DOHH2 (cell line): ENCODE data around the gene EPB41L1.

Source experiments
- H3F3A ChIP-seq: fragments of 200-600 bp; sonication (generic), shearing (Covaris generic); 2 replicates; pipeline ENCODE4 v1.6.0; 2016; ENCODE audit warnings: antibody characterized with exemption, mild to moderate bottlenecking; ENCODE audit not compliant: control insufficient read depth, insufficient read depth
- H3K27ac ChIP-seq: fragments of 200-600 bp; sonication (generic); 2 replicates; pipeline ENCODE4 v1.5.1; 2014; ENCODE audit warnings: low read depth, mild to moderate bottlenecking, low read length, moderate library complexity
- H3K27me3 ChIP-seq: fragments of 200-600 bp; sonication (generic); 2 replicates; pipeline ENCODE4 v1.6.1; 2014; ENCODE audit warnings: mild to moderate bottlenecking, low read length, mixed read lengths; ENCODE audit not compliant: control insufficient read depth
- H3K36me3 ChIP-seq: fragments of 200-600 bp; sonication (generic); 2 replicates; pipeline ENCODE4 v1.6.1; 2014; ENCODE audit warnings: mild to moderate bottlenecking, low read length, moderate library complexity, mixed read lengths; ENCODE audit not compliant: control insufficient read depth
- H3K4me1 ChIP-seq: fragments of 200-600 bp; sonication (generic); 2 replicates; pipeline ENCODE4 v1.6.1; 2014; ENCODE audit warnings: mild to moderate bottlenecking, low read length, mixed read lengths; ENCODE audit not compliant: control insufficient read depth
- H3K4me2 ChIP-seq: fragments of 200-600 bp; sonication (generic); 2 replicates; pipeline ENCODE4 v1.6.0; 2014; ENCODE audit warnings: mild to moderate bottlenecking, low read length, moderate library complexity
- H3K4me3 ChIP-seq: fragments of 200-600 bp; sonication (generic); 2 replicates; pipeline ENCODE4 v1.5.1; 2014; ENCODE audit warnings: mild to moderate bottlenecking, low read length, mixed read lengths
- H3K79me2 ChIP-seq: fragments of 200-600 bp; sonication (generic); 2 replicates; pipeline ENCODE4 v1.6.1; 2014; ENCODE audit warnings: mild to moderate bottlenecking, low read length, mixed read lengths; ENCODE audit not compliant: control insufficient read depth
- H3K9me2 ChIP-seq: fragments of 200-600 bp; sonication (generic); replicated peaks from 2 replicates; pipeline ENCODE4 v1.6.1; 2014; ENCODE audit warnings: mild to moderate bottlenecking, low read length, mixed read lengths; ENCODE audit not compliant: control insufficient read depth
- H3K9me3 ChIP-seq: fragments of 200-600 bp; sonication (generic); 2 replicates; pipeline ENCODE4 v1.6.1; 2014; ENCODE audit warnings: antibody characterized with exemption, low read length, mixed read lengths; ENCODE audit not compliant: control insufficient read depth, insufficient read depth
- H4K20me1 ChIP-seq: fragments of 200-600 bp; sonication (generic); 2 replicates; pipeline ENCODE4 v1.6.0; 2014; ENCODE audit warnings: low read depth, mild to moderate bottlenecking, antibody characterized with exemption, low read length, moderate library complexity; ENCODE audit not compliant: control insufficient read depth, insufficient read depth
- EZH2phosphoT487 ChIP-seq: fragments of 200-600 bp; sonication (generic); IDR thresholded peaks from 2 replicates; pipeline ENCODE4 v1.6.1; 2017; ENCODE audit warnings: borderline replicate concordance, mild to moderate bottlenecking, antibody characterized with exemption, low read length, moderate library complexity, mixed read lengths
- TF ChIP-seq, protein P1 (sequence below): fragments of 200-600 bp; sonication (generic); IDR thresholded peaks from one replicate; pipeline ENCODE4 v1.5.1; 2014; ENCODE audit warnings: antibody characterized with exemption, mild to moderate bottlenecking, low read depth, low read length; ENCODE audit not compliant: poor library complexity, severe bottlenecking

EPB41L1 gene

DNA sequence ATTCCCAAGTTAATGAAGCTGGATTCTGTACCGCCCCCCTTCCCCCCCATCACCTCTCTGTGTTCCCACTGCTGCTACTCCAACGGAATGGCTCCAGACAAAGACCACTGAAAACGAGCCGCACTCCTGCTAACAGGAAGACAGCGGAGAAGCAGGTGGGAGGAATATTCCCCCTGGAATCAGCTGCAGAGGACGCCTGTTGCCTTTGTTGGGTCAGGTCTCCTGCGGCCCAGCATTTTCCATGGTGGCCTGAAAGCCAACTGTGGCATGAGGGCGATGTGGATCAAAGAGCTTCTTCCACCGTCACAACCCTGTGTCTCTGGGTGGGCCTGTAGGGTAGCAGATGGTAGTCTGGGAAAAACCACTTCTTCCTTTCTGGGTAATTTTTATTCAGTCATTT, 98.5 kb downstream of the EPB41L1 start:
- no peak overlapping the region for H3K4me3 ChIP-seq
- H3K27me3 ChIP-seq: no peaks in the 10 kb centered on the region
- H3K79me2 ChIP-seq: no peaks in the 10 kb centered on the region
- no peaks in the 10 kb centered on the region for H3F3A ChIP-seq
- H3K4me2 ChIP-seq: no peak overlapping the region
- no peak for TF ChIP-seq EZH2phosphoT487
- TF ChIP-seq, protein P1, sequence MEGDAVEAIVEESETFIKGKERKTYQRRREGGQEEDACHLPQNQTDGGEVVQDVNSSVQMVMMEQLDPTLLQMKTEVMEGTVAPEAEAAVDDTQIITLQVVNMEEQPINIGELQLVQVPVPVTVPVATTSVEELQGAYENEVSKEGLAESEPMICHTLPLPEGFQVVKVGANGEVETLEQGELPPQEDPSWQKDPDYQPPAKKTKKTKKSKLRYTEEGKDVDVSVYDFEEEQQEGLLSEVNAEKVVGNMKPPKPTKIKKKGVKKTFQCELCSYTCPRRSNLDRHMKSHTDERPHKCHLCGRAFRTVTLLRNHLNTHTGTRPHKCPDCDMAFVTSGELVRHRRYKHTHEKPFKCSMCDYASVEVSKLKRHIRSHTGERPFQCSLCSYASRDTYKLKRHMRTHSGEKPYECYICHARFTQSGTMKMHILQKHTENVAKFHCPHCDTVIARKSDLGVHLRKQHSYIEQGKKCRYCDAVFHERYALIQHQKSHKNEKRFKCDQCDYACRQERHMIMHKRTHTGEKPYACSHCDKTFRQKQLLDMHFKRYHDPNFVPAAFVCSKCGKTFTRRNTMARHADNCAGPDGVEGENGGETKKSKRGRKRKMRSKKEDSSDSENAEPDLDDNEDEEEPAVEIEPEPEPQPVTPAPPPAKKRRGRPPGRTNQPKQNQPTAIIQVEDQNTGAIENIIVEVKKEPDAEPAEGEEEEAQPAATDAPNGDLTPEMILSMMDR: no peak
- no peaks in the 10 kb centered on the region for H3K4me1 ChIP-seq
- peaks cover 27% of the 10 kb centered on the region for H3K36me3 ChIP-seq
- no peaks in the 10 kb centered on the region for H3K9me2 ChIP-seq
- H4K20me1 ChIP-seq: no peaks in the 10 kb centered on the region
- no peak overlapping the region for H3K27ac ChIP-seq
- no peaks in the 10 kb centered on the region for H3K9me3 ChIP-seq

DNA sequence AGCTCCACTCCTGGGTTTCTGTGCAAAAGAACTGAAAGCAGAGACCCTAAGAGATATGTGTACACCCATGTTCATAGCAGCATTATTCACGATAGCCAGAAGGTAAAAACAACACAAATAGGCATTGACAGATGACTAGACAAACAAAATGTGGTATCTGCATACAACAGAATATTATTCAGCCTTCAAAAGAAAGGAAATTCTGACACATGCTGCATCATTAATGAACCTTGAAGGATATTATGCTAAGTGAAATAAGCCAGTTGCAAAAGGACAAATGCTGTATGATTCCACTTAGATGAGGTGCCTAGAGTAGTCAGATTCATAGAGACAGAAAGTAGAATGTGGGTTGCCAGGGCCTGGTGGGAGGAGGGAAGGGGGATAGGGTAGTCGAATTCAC, 99.5 kb downstream of the EPB41L1 start:
- peaks cover 19% of the 10 kb centered on the region for H3K36me3 ChIP-seq
- H4K20me1 ChIP-seq: no peaks in the 10 kb centered on the region

DNA sequence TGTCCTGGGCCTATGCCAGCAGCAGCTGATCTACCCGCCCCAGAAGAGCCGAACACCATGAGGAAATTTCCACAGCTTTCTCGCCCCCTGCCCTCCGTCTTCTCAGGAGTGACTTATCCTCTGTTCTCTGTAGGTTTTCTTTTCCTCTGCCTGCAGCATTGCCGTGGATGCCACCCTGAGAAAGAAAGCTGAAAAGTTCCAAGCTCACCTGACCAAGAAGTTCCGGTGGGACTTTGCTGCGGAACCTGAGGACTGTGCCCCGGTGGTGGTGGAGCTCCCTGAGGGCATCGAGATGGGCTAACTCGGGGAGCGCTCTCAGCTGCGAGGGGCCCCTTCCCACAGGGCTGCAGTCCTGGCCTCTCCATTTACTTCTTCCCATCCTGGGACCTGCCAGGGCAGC, 100.9 kb downstream of the EPB41L1 start:
- H3K27ac ChIP-seq: no peak overlapping the region
- H3K4me2 ChIP-seq: no peak overlapping the region
- no peak overlapping the region for H3K4me3 ChIP-seq
- no peaks in the 10 kb centered on the region for H3K9me3 ChIP-seq
- peaks cover 11% of the 10 kb centered on the region for H3K36me3 ChIP-seq
- TF ChIP-seq, protein P1: no peak
- H3K9me2 ChIP-seq: no peaks in the 10 kb centered on the region
- H3F3A ChIP-seq: no peaks in the 10 kb centered on the region
- H3K79me2 ChIP-seq: no peaks in the 10 kb centered on the region
- H3K27me3 ChIP-seq: no peaks in the 10 kb centered on the region
- H3K4me1 ChIP-seq: no peaks in the 10 kb centered on the region
- no peaks in the 10 kb centered on the region for H4K20me1 ChIP-seq

More for the DNA sequence above, 99.5 kb downstream of the EPB41L1 start:
- Histone ChIP-seq H3K4me1 (no peaks in the 10 kb centered on the region), H3K9me3 (no peaks in the 10 kb centered on the region), H3K9me2 (no peaks in the 10 kb centered on the region), H3K79me2 (no peaks in the 10 kb centered on the region), H3K27me3 (no peaks in the 10 kb centered on the region), H3K27ac (no peak overlapping the region), H3K4me2 (no peak overlapping the region), H3K4me3 (no peak overlapping the region), H3F3A (no peaks in the 10 kb centered on the region)
- no peak for TF ChIP-seq EZH2phosphoT487
- TF ChIP-seq, protein P1: no peak
